NCI-H345 treated with DMSO at 0.1 percent for 48 hours (cell line): ENCODE results near the gene TSKU.
"Not testable (repeated sequence)": the region's sequence is repeated elsewhere in the genome, so short reads cannot be mapped to it uniquely, and the experiment has no call there.

Source experiments
- DNase-seq: peaks from one replicate; lab custom pipeline; 2025; ENCODE audit not compliant: unreplicated experiment; lab: John Stamatoyannopoulos, UW

TSKU gene

GRCh38 chr11:76800466-76801200 is 17.5 kb downstream of the TSKU start:
- DNase-seq, result no peak

GRCh38 chr11:76801225-76801624 is 18.1 kb downstream of the TSKU start:
- DNase-seq, result no peak

- DNase-seq, result peak; percentile 8
Measured at GRCh38 chr11:76801736-76802135, 18.6 kb downstream of the TSKU start.

- no peak for DNase-seq
Measured at GRCh38 chr11:76802151-76802550, 19.0 kb downstream of the TSKU start.

GRCh38 chr11:76802621-76803020 is 19.5 kb downstream of the TSKU start:
- no peak for DNase-seq

- DNase-seq, result no peak
Measured at GRCh38 chr11:76803023-76803422, 19.9 kb downstream of the TSKU start.

- DNase-seq, result no peak
Measured at GRCh38 chr11:76803811-76804600, 20.9 kb downstream of the TSKU start.

- DNase-seq, result no peak
Measured at GRCh38 chr11:76805206-76805913, 22.2 kb downstream of the TSKU start.

- no peak for DNase-seq
Measured at GRCh38 chr11:76806131-76806530, 23.0 kb downstream of the TSKU start.

GRCh38 chr11:76806608-76807205 is 23.6 kb downstream of the TSKU start:
- DNase-seq, result no peak

GRCh38 chr11:76807206-76807875 is 24.2 kb downstream of the TSKU start:
- peak; percentile 46 for DNase-seq

GRCh38 chr11:76808171-76808570 is 25.0 kb downstream of the TSKU start:
- no peak for DNase-seq

GRCh38 chr11:76808996-76809395 is 25.8 kb downstream of the TSKU start:
- DNase-seq, result no peak

- DNase-seq, result no peak
Measured at GRCh38 chr11:76810151-76810853, 27.1 kb downstream of the TSKU start.

- no peak for DNase-seq
Measured at GRCh38 chr11:76811259-76811658, 28.1 kb downstream of the TSKU start.

- no peak for DNase-seq
Measured at GRCh38 chr11:76814414-76814813, 31.3 kb downstream of the TSKU start.

- not testable (repeated sequence) for DNase-seq
Measured at GRCh38 chr11:76815678-76816077, 32.5 kb downstream of the TSKU start.

- no peak for DNase-seq
Measured at GRCh38 chr11:76820184-76820566, 37.0 kb downstream of the TSKU start.

GRCh38 chr11:76821396-76821795 is 38.2 kb downstream of the TSKU start:
- not testable (repeated sequence) for DNase-seq

- no peak for DNase-seq
Measured at GRCh38 chr11:76822406-76822805, 39.2 kb downstream of the TSKU start.
